ENCODE measurements around the gene FHL2.

DNA sequence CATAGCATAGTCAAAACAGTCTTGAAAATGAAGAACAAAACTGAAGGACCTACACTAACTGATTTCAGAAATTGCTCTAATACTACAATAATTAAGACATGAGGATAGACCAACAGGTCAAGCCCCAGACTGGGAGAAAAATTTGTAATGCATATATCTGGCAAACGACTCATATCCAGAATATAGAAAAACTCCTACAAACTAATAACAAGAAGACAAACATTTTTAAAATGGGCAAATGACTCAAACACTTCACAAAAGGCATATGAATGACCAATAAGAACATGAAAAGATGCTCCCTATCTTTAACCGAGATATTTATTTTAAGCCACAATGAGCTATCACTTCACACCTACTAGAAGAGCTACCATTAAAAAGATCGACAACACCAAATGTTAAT lies 83.5 kb downstream of the FHL2 start:
- no peak for TF ChIP-seq POLR2A (IDR thresholded peaks at IDR 0.05; ENCODE audit: low read length)
- TF ChIP-seq GATA1 (IDR thresholded peaks at IDR 0.05; ENCODE audit: low read depth, low read length) = no peak

Measured in erythroblast (primary cell).